HepG2 (cell line): ENCODE data around the gene SURF2. TPM values are rescaled to one million over a fixed set of nuclear protein-coding genes. Genes with fewer than 3 reads are reported as not detected.
A peak's percentile ranks its signal among the peaks of the same experiment; 100 is the strongest.

Experiments used
- DMAP1 ChIP-seq: IDR thresholded peaks from 2 replicates; pipeline ENCODE4 v1.6.1; 2016
- FIP1L1 ChIP-seq: fragments of 200-400 bp; formaldehyde crosslinking; IDR thresholded peaks from 2 replicates; pipeline ENCODE4 v1.6.1; 2018; ENCODE audit warnings: low read depth, mild to moderate bottlenecking, low read length, moderate library complexity, borderline replicate concordance; ENCODE audit not compliant: insufficient read depth
- FOXK1 ChIP-seq: sonication (generic); formaldehyde crosslinking; IDR thresholded peaks from 2 replicates; pipeline ENCODE4 v1.4.0; 2020; ENCODE audit warnings: low read depth, missing genetic modification reagents, borderline replicate concordance
- IRF1 ChIP-seq: sonication (generic); formaldehyde crosslinking; IDR thresholded peaks from 2 replicates; pipeline ENCODE4 v1.4.0; 2020; ENCODE audit warnings: low read depth, mild to moderate bottlenecking, missing genetic modification reagents
- JARID2 ChIP-seq: sonication (generic); formaldehyde crosslinking; IDR thresholded peaks from 2 replicates; pipeline ENCODE4 v1.8.1; 2023; ENCODE audit warnings: missing genetic modification reagents, inconsistent platforms; ENCODE audit not compliant: insufficient replicate concordance
- MIER2 ChIP-seq: IDR thresholded peaks from 2 replicates; pipeline ENCODE4 v1.6.1; 2016; ENCODE audit warnings: missing biosample characterization, missing genetic modification reagents
- PHF20 ChIP-seq: sonication (generic); formaldehyde crosslinking; IDR thresholded peaks from 2 replicates; pipeline ENCODE4 v1.5.0; 2020; ENCODE audit warnings: mild to moderate bottlenecking, missing genetic modification reagents
- REXO4 ChIP-seq: sonication (generic); formaldehyde crosslinking; IDR thresholded peaks from 2 replicates; pipeline ENCODE4 v1.8.0; 2022; ENCODE audit warnings: missing genetic modification reagents, mild to moderate bottlenecking, borderline replicate concordance
- TARDBP ChIP-seq: sonication (generic); formaldehyde crosslinking; IDR thresholded peaks from 2 replicates; pipeline ENCODE4 v1.8.0; 2022; ENCODE audit warnings: mild to moderate bottlenecking, missing genetic modification reagents
- ZFP36L2 ChIP-seq: sonication (generic); formaldehyde crosslinking; IDR thresholded peaks from 2 replicates; pipeline ENCODE4 v1.4.0; 2020; ENCODE audit warnings: missing genetic modification reagents
- ZNF136 ChIP-seq: sonication (generic); formaldehyde crosslinking; IDR thresholded peaks from 2 replicates; pipeline ENCODE4 v1.8.1; 2022; ENCODE audit warnings: low read depth, mild to moderate bottlenecking, moderate library complexity, missing genetic modification reagents
- ZNF180 ChIP-seq: sonication (generic); formaldehyde crosslinking; IDR thresholded peaks from 2 replicates; pipeline ENCODE4 v1.4.0; 2020; ENCODE audit warnings: low read depth, missing genetic modification reagents, borderline replicate concordance
- ZNF232 ChIP-seq: sonication (generic); formaldehyde crosslinking; IDR thresholded peaks from 2 replicates; pipeline ENCODE4 v1.4.0; 2020; ENCODE audit warnings: missing genetic modification reagents, borderline replicate concordance
- ZNF713 ChIP-seq: sonication (generic); formaldehyde crosslinking; IDR thresholded peaks from 2 replicates; pipeline ENCODE4 v1.4.0; 2020; ENCODE audit warnings: mild to moderate bottlenecking, missing genetic modification reagents
- polyA plus RNA-seq, 8 experiments: library from polyadenylated mRNA; depleted of rRNA in 3 of 8; stranded (reverse) in 7 of 8; unstranded in 1 of 8; fragments of >200 nt; fragmentation: Illumina TruSeq in 4 of 8; extraction: Trizol in 4 of 8; gene quantifications; 2 replicates each; pipeline versions ENCODE4 v1.2.1 to v1.2.3, GENCODE V29; 2011 to 2016; ENCODE audit warnings: low read depth in 4 of 8, missing spikeins in 1 of 8, mixed read lengths in 1 of 8; ENCODE audit not compliant: insufficient read depth in 1 of 8
- total RNA-seq, 5 experiments: library from RNA; depleted of rRNA; stranded (reverse); fragments of >200 nt; fragmentation: Illumina TruSeq; extraction: Trizol; gene quantifications; 2 replicates each; pipeline ENCODE4 v1.2.3, GENCODE V29; 2016; ENCODE audit warnings: low read depth in 1 of 5
- TF ChIP-seq, protein P1 (sequence below): sonication (generic); formaldehyde crosslinking; IDR thresholded peaks from 2 replicates; pipeline ENCODE4 v1.4.0; 2020; ENCODE audit warnings: missing genetic modification reagents, borderline replicate concordance
- TF ChIP-seq, protein P2 (sequence below), 2 experiments: sonication (generic) in 1 of 2; formaldehyde crosslinking in 1 of 2; IDR thresholded peaks; 2 replicates each; pipeline versions ENCODE4 v1.4.0 to v1.6.1; 2018 to 2020; ENCODE audit warnings: missing genetic modification reagents in 2 of 2, borderline replicate concordance in 1 of 2, low read depth in 1 of 2, mild to moderate bottlenecking in 1 of 2, missing biosample characterization in 1 of 2
- TF ChIP-seq, protein P3 (sequence below): sonication (generic); formaldehyde crosslinking; IDR thresholded peaks from 2 replicates; pipeline ENCODE4 v1.4.0; 2020; ENCODE audit warnings: missing genetic modification reagents, borderline replicate concordance
- TF ChIP-seq, protein P4 (sequence below): sonication (generic); formaldehyde crosslinking; IDR thresholded peaks from 2 replicates; pipeline ENCODE4 v1.5.0; 2020; ENCODE audit warnings: mild to moderate bottlenecking, missing genetic modification reagents, moderate library complexity

Gene SURF2
- total and polyA plus RNA-seq, 2 of the 13 experiments (the other 11 are each of a cell fraction or from before 2014, with no cell fraction given), result 6.3 to 13.6 TPM

- TF ChIP-seq, protein P1, sequence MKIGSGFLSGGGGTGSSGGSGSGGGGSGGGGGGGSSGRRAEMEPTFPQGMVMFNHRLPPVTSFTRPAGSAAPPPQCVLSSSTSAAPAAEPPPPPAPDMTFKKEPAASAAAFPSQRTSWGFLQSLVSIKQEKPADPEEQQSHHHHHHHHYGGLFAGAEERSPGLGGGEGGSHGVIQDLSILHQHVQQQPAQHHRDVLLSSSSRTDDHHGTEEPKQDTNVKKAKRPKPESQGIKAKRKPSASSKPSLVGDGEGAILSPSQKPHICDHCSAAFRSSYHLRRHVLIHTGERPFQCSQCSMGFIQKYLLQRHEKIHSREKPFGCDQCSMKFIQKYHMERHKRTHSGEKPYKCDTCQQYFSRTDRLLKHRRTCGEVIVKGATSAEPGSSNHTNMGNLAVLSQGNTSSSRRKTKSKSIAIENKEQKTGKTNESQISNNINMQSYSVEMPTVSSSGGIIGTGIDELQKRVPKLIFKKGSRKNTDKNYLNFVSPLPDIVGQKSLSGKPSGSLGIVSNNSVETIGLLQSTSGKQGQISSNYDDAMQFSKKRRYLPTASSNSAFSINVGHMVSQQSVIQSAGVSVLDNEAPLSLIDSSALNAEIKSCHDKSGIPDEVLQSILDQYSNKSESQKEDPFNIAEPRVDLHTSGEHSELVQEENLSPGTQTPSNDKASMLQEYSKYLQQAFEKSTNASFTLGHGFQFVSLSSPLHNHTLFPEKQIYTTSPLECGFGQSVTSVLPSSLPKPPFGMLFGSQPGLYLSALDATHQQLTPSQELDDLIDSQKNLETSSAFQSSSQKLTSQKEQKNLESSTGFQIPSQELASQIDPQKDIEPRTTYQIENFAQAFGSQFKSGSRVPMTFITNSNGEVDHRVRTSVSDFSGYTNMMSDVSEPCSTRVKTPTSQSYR (CRISPR knock-in tag), result no peak
- TF ChIP-seq, protein P2, sequence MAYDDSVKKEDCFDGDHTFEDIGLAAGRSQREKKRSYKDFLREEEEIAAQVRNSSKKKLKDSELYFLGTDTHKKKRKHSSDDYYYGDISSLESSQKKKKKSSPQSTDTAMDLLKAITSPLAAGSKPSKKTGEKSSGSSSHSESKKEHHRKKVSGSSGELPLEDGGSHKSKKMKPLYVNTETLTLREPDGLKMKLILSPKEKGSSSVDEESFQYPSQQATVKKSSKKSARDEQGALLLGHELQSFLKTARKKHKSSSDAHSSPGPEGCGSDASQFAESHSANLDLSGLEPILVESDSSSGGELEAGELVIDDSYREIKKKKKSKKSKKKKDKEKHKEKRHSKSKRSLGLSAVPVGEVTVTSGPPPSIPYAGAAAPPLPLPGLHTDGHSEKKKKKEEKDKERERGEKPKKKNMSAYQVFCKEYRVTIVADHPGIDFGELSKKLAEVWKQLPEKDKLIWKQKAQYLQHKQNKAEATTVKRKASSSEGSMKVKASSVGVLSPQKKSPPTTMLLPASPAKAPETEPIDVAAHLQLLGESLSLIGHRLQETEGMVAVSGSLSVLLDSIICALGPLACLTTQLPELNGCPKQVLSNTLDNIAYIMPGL (CRISPR knock-in tag; IDR thresholded peaks at IDR 0.05; ENCODE audit: borderline replicate concordance in 1 of 2, low read depth in 1 of 2), result no peak
- TF ChIP-seq ZFP36L2 (CRISPR knock-in tag) (no peak), DMAP1 (CRISPR knock-in tag) (no peak), JARID2 (no peak), MIER2 (CRISPR knock-in tag) (0 out of 2 replicates have a peak, but pooled peaks have one; percentile 27), ZNF713 (no peak), ZNF180 (CRISPR knock-in tag) (no peak), ZNF136 (CRISPR knock-in tag) (no peak), PHF20 (CRISPR knock-in tag) (no peak), FIP1L1 (no peak), FOXK1 (peak; percentile 50; the same call in 1 of the 2 replicates), TARDBP (CRISPR knock-in tag) (peak; percentile 41; the same call in 1 of the 2 replicates), IRF1 (CRISPR knock-in tag) (no peak), ZNF232 (CRISPR knock-in tag) (0 out of 2 replicates have a peak, but pooled peaks have one; percentile 84), REXO4 (no peak)
- TF ChIP-seq, protein P3, sequence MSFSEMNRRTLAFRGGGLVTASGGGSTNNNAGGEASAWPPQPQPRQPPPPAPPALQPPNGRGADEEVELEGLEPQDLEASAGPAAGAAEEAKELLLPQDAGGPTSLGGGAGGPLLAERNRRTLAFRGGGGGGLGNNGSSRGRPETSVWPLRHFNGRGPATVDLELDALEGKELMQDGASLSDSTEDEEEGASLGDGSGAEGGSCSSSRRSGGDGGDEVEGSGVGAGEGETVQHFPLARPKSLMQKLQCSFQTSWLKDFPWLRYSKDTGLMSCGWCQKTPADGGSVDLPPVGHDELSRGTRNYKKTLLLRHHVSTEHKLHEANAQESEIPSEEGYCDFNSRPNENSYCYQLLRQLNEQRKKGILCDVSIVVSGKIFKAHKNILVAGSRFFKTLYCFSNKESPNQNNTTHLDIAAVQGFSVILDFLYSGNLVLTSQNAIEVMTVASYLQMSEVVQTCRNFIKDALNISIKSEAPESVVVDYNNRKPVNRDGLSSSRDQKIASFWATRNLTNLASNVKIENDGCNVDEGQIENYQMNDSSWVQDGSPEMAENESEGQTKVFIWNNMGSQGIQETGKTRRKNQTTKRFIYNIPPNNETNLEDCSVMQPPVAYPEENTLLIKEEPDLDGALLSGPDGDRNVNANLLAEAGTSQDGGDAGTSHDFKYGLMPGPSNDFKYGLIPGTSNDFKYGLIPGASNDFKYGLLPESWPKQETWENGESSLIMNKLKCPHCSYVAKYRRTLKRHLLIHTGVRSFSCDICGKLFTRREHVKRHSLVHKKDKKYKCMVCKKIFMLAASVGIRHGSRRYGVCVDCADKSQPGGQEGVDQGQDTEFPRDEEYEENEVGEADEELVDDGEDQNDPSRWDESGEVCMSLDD, result peak; percentile 23; the same call in 1 of the 2 replicates
- TF ChIP-seq, protein P4, sequence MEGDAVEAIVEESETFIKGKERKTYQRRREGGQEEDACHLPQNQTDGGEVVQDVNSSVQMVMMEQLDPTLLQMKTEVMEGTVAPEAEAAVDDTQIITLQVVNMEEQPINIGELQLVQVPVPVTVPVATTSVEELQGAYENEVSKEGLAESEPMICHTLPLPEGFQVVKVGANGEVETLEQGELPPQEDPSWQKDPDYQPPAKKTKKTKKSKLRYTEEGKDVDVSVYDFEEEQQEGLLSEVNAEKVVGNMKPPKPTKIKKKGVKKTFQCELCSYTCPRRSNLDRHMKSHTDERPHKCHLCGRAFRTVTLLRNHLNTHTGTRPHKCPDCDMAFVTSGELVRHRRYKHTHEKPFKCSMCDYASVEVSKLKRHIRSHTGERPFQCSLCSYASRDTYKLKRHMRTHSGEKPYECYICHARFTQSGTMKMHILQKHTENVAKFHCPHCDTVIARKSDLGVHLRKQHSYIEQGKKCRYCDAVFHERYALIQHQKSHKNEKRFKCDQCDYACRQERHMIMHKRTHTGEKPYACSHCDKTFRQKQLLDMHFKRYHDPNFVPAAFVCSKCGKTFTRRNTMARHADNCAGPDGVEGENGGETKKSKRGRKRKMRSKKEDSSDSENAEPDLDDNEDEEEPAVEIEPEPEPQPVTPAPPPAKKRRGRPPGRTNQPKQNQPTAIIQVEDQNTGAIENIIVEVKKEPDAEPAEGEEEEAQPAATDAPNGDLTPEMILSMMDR (CRISPR knock-in tag), result no peak
Measured at GRCh38 chr9:133386338-133386737, 30.0 kb downstream of the SURF2 start (continued).
